Erythroblast (primary cell): ENCODE results near the gene EHF.

Experiments used
- GATA1 ChIP-seq: IDR thresholded peaks from 2 replicates; pipeline ENCODE4 v1.6.1; 2011; ENCODE audit warnings: low read depth, mild to moderate bottlenecking, control low read depth, low read length, moderate library complexity
- POLR2A ChIP-seq: IDR thresholded peaks from 2 replicates; pipeline ENCODE4 v1.6.1; 2011; ENCODE audit warnings: mild to moderate bottlenecking, low read length

GRCh38 chr11:34649597-34649996 lies 28.7 kb downstream of the EHF start:
- no peak for TF ChIP-seq POLR2A
- no peak for TF ChIP-seq GATA1
